K562 (cell line): ENCODE data around the gene RPP14.

Source experiments
- CBFB ChIP-seq: sonication (generic); formaldehyde crosslinking; IDR thresholded peaks from 2 replicates; pipeline ENCODE4 v1.4.0; 2020; ENCODE audit warnings: mild to moderate bottlenecking, missing genetic modification reagents
- CBX8 ChIP-seq: fragments of 200-600 bp; sonication (generic); IDR thresholded peaks from 2 replicates; pipeline ENCODE4 v1.6.1; 2012; ENCODE audit warnings: borderline replicate concordance, mixed run types, low read depth, mild to moderate bottlenecking, moderate library complexity, mixed read lengths, low read length, control low read depth, inconsistent platforms; ENCODE audit not compliant: poor library complexity, severe bottlenecking; ENCODE audit errors: extremely low read depth
- HCFC1 ChIP-seq: IDR thresholded peaks from 2 replicates; pipeline ENCODE4 v1.6.1; 2012; ENCODE audit warnings: low read depth, low read length, improper control_type of control experiment
- ZC3H11A ChIP-seq: IDR thresholded peaks from 2 replicates; pipeline ENCODE4 v1.6.1; 2012; ENCODE audit warnings: low read depth, low read length, improper control_type of control experiment
- ZNF197 ChIP-seq: fragments of 200-800 bp; sonication (Bioruptor generic); IDR thresholded peaks from 2 replicates; pipeline ENCODE4 v1.6.1; 2016; ENCODE audit warnings: low read depth, missing genetic modification characterization, missing compliant biosample characterization

- TF ChIP-seq CBX8: no peak
- TF ChIP-seq ZC3H11A: no peak
- no peak for TF ChIP-seq CBFB (CRISPR knock-in tag)
- TF ChIP-seq ZNF197 (CRISPR knock-in tag): no peak
- no peak for TF ChIP-seq HCFC1
Measured at GRCh38 chr3:58342676-58343075, 36.6 kb downstream of the RPP14 start.
